B cell (primary cell): Measurements from ENCODE around the gene CCDC9B. TPM values are rescaled to one million over a fixed set of nuclear protein-coding genes. Genes with fewer than 3 reads are reported as not detected.

Experiments used
- ATAC-seq: fragments of 200-7000 bp; cut with Tn5 transposase; one replicate; pipeline ENCODE4 v1.10.0; 2021; ENCODE audit warnings: low read depth, mild to moderate bottlenecking, moderate number of reproducible peaks, moderate library complexity
- CTCF ChIA-PET: fragments of 350-600 bp; sonication (Branson Sonifier 250); formaldehyde crosslinking; loops from one replicate; lab custom pipeline; 2021; ENCODE audit warnings: antibody characterized with exemption, inconsistent platforms; lab: Charles Lee
- POLR2A ChIA-PET: fragments of 350-600 bp; sonication (Branson Sonifier 250); formaldehyde crosslinking; loops from one replicate; lab custom pipeline; 2021; ENCODE audit warnings: antibody characterized with exemption; lab: Charles Lee
- DNase-seq: peaks from one replicate; pipeline ENCODE4 v3.0.0; 2013
- H2AFZ ChIP-seq: 2 replicates; pipeline ENCODE4 v1.6.1; 2012; ENCODE audit warnings: mild to moderate bottlenecking, low read depth, low read length; ENCODE audit not compliant: insufficient read depth, poor library complexity, severe bottlenecking
- H3K27ac ChIP-seq, 2 donors: 1 replicate in 1 of 2; 2 replicates in 1 of 2; pipeline ENCODE4 v1.5.1; 2012 to 2013; ENCODE audit warnings: low read length in 2 of 2, mild to moderate bottlenecking in 2 of 2, moderate library complexity in 1 of 2
- H3K27me3 ChIP-seq, 4 experiments: fragments of 200-600 bp in 1 of 4; sonication (generic) in 1 of 4; replicated peaks in 1 of 4; 1 replicate in 2 of 4; 2 replicates in 2 of 4; pipeline versions ENCODE4 v1.6.1 to v1.7.0; 2013 to 2016; ENCODE audit warnings: low read length in 3 of 4, mild to moderate bottlenecking in 2 of 4, mixed read lengths in 1 of 4, moderate library complexity in 1 of 4; ENCODE audit not compliant: insufficient read depth in 4 of 4, control insufficient read depth in 3 of 4; ENCODE audit errors: control extremely low read depth in 1 of 4
- H3K36me3 ChIP-seq, 2 experiments: replicated peaks in 1 of 2; 1 replicate in 1 of 2; 2 replicates in 1 of 2; pipeline versions ENCODE4 v1.6.1 to v1.7.1; 2013; ENCODE audit warnings: low read length in 1 of 2; ENCODE audit not compliant: insufficient read depth in 2 of 2, control insufficient read depth in 1 of 2; ENCODE audit errors: control extremely low read depth in 1 of 2, extremely low read depth in 1 of 2
- H3K4me1 ChIP-seq, 2 donors: fragments of 200-600 bp in 1 of 2; sonication (generic) in 1 of 2; 1 replicate in 1 of 2; 2 replicates in 1 of 2; pipeline versions ENCODE4 v1.5.1 to v1.6.1; 2013 to 2017; ENCODE audit warnings: low read length in 2 of 2; ENCODE audit not compliant: control insufficient read depth in 2 of 2, insufficient read depth in 2 of 2
- H3K4me2 ChIP-seq: replicated peaks from 2 replicates; pipeline ENCODE3; 2012; ENCODE audit warnings: mild to moderate bottlenecking, low read depth, low read length; ENCODE audit not compliant: poor library complexity, severe bottlenecking
- H3K4me3 ChIP-seq, 5 experiments: fragments of 200-600 bp in 1 of 5; sonication (generic) in 1 of 5; 1 replicate in 3 of 5; 2 replicates in 2 of 5; pipeline versions ENCODE4 v1.5.1 to v1.7.0; 2011 to 2016; ENCODE audit warnings: low read length in 4 of 5, mild to moderate bottlenecking in 4 of 5, low read depth in 2 of 5, control low read depth in 1 of 5, moderate library complexity in 1 of 5; ENCODE audit not compliant: insufficient read depth in 1 of 5; ENCODE audit errors: control extremely low read depth in 1 of 5, extremely low read depth in 1 of 5
- H3K79me2 ChIP-seq: fragments of 200-600 bp; sonication (generic); one replicate; pipeline ENCODE4 v1.6.0; 2016; ENCODE audit warnings: low read length; ENCODE audit not compliant: control insufficient read depth, insufficient read depth
- H3K9ac ChIP-seq: fragments of 200-600 bp; sonication (generic); 2 replicates; pipeline ENCODE4 v1.6.1; 2017; ENCODE audit warnings: mild to moderate bottlenecking, low read length, moderate library complexity
- H3K9me3 ChIP-seq, 3 donors: one replicate each; pipeline versions ENCODE4 v1.6.1 to v1.7.1; 2013; ENCODE audit warnings: low read length in 2 of 3; ENCODE audit not compliant: control insufficient read depth in 2 of 3, insufficient read depth in 1 of 3; ENCODE audit errors: control extremely low read depth in 1 of 3
- H4K20me1 ChIP-seq: 2 replicates; pipeline ENCODE4 v1.6.0; 2012; ENCODE audit warnings: mild to moderate bottlenecking, low read length; ENCODE audit not compliant: insufficient read depth, control insufficient read depth, poor library complexity, severe bottlenecking
- H3K27ac Mint-ChIP-seq: one replicate; pipeline ENCODE4 v1.8.0; 2021; ENCODE audit warnings: mixed read lengths
- H3K27me3 Mint-ChIP-seq: one replicate; pipeline ENCODE4 v1.8.0; 2021; ENCODE audit warnings: mixed read lengths
- H3K4me1 Mint-ChIP-seq: one replicate; pipeline ENCODE4 v1.8.0; 2021; ENCODE audit warnings: mixed read lengths
- H3K4me3 Mint-ChIP-seq: one replicate; pipeline ENCODE4 v1.8.0; 2021; ENCODE audit warnings: mixed read lengths
- H3K9me3 Mint-ChIP-seq: one replicate; pipeline ENCODE4 v1.8.0; 2022; ENCODE audit warnings: mixed read lengths; ENCODE audit not compliant: insufficient read depth
- EZH2 ChIP-seq: IDR thresholded peaks from 2 replicates; pipeline ENCODE4 v1.6.1; 2012; ENCODE audit warnings: borderline replicate concordance, low read depth, mild to moderate bottlenecking, moderate library complexity, low read length; ENCODE audit not compliant: insufficient read depth, poor library complexity, severe bottlenecking
- WGBS: methylation state at CpG from one replicate; pipeline ENCODE4 v1.1.5; 2013; ENCODE audit warnings: missing lambda C conversion rate; ENCODE audit not compliant: insufficient coverage; 5-methylcytosine and 5-hydroxymethylcytosine counted together
- intact Hi-C: fragments of 100-400 bp; cut with micrococcal nuclease; formaldehyde crosslinking; loops from one replicate; pipeline ENCODE4 v1.10.0; 2022
- polyA plus RNA-seq: library from polyadenylated mRNA; depleted of rRNA; stranded (reverse); fragments of >200 nt; gene quantifications from 2 replicates; pipeline ENCODE4 v1.2.3, GENCODE V29; 2012
- total RNA-seq, 2 donors: library from RNA; stranded (reverse); fragments of 120-200 nt in 1 of 2; gene quantifications; 1 replicate in 1 of 2; 2 replicates in 1 of 2; pipeline versions ENCODE4 v1.2.3 to v1.2.4, GENCODE V29; 2013 to 2022
- TF ChIP-seq, protein P1 (sequence below): fragments of 200-600 bp; IDR thresholded peaks from one replicate; pipeline ENCODE4 v1.8.0; 2022; ENCODE audit warnings: antibody characterized with exemption, mild to moderate bottlenecking

The CCDC9B gene
- total and polyA plus RNA-seq, 2 donors (not counting 1 experiment from before 2014, with no cell fraction given), result 1.6 to 2.4 TPM

DNA sequence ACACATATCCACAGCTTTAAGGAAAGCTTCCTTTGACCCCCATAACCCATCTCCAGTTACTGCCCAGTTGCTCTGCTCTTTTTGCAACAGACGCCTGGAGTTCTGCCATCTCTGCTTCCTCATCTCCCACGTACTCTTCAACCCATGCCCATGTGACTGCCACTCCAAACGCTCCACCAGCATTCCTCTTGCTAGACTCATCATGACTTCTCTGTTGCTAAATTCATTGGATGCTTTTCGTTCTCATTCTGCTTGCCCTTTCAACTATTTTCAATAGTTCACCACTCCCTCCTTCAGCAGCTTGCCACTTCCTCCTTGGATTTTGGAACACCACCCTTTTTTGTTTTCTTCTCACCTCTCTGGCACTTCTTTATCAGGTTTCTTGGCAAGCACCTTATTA, 39.1 kb upstream of the CCDC9B start:
- H2AFZ ChIP-seq, result no peak overlapping the region
- H3K36me3 ChIP-seq, result no peaks in the 10 kb centered on the region
- 37% methylated on average over 4 of the region's 4 CpGs for WGBS
- H3K4me1 Mint-ChIP-seq, result peaks cover 12% of the 10 kb centered on the region
- no peaks in the 10 kb centered on the region for H4K20me1 ChIP-seq
- H3K4me3 Mint-ChIP-seq, result no peak overlapping the region
- no peak overlapping the region for H3K9ac ChIP-seq
- CTCF ChIA-PET, result interaction anchor here (0.5 to 1.5 kb wide), 3 partner anchors 11 to 42 kb away, joined by 3 to 5 read pairs (median 4); no protein-coding TSS in a partner anchor
- peaks cover 6 to 13% of the 10 kb centered on the region in 2 donors for H3K4me1 ChIP-seq
- intact Hi-C loops, result loop anchor here (5.0 kb wide), 1 partner anchor 902 kb away; no protein-coding TSS in a partner anchor
- H3K79me2 ChIP-seq, result peaks cover 11% of the 10 kb centered on the region
- TF ChIP-seq, protein P1, sequence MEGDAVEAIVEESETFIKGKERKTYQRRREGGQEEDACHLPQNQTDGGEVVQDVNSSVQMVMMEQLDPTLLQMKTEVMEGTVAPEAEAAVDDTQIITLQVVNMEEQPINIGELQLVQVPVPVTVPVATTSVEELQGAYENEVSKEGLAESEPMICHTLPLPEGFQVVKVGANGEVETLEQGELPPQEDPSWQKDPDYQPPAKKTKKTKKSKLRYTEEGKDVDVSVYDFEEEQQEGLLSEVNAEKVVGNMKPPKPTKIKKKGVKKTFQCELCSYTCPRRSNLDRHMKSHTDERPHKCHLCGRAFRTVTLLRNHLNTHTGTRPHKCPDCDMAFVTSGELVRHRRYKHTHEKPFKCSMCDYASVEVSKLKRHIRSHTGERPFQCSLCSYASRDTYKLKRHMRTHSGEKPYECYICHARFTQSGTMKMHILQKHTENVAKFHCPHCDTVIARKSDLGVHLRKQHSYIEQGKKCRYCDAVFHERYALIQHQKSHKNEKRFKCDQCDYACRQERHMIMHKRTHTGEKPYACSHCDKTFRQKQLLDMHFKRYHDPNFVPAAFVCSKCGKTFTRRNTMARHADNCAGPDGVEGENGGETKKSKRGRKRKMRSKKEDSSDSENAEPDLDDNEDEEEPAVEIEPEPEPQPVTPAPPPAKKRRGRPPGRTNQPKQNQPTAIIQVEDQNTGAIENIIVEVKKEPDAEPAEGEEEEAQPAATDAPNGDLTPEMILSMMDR, result no peak
- no peak for TF ChIP-seq EZH2
- no peak overlapping the region for H3K27ac ChIP-seq
- no peaks in the 10 kb centered on the region for H3K9me3 Mint-ChIP-seq
- no peak for ATAC-seq
- H3K4me2 ChIP-seq, result no peak overlapping the region
- no peak overlapping the region for H3K27ac Mint-ChIP-seq
- H3K27me3 Mint-ChIP-seq, result no peaks in the 10 kb centered on the region
- DNase-seq, result no peak
- POLR2A ChIA-PET, result no interaction called here
- no peaks in the 10 kb centered on the region for H3K9me3 ChIP-seq
- no peaks in the 10 kb centered on the region for H3K27me3 ChIP-seq
- H3K4me3 ChIP-seq, result no peak overlapping the region

DNA sequence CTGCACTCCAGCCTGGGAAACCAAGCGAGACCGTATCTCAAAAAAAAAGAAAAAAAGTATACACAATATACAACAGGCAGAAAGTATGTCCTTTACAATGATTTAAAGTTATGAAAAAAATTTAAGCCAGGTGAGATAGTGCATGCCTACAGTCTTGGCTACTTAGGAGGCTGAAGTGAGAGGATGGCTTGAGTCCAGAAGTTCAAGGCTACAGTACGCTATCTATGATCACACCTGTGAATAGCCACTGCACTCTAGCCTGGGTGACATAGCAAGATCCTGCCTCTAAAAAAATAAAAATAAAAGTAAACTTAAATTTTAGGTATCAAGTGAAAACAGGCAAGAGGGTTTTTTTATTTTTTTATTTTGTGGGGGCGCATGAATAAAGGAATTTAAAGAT, 38.6 kb upstream of the CCDC9B start:
- intact Hi-C loops, result no loop called here
- no peaks in the 10 kb centered on the region for H3K27me3 ChIP-seq
- Mint-ChIP-seq H3K27me3 (no peaks in the 10 kb centered on the region), H3K4me3 (no peak overlapping the region), H3K9me3 (no peaks in the 10 kb centered on the region), H3K27ac (no peak overlapping the region), H3K4me1 (peaks cover 12% of the 10 kb centered on the region)
- H3K4me2 ChIP-seq, result no peak overlapping the region
- WGBS, result no CpG with 5 or more reads among the region's 4 CpGs
- H3K79me2 ChIP-seq, result peaks cover 11% of the 10 kb centered on the region
- H3K9me3 ChIP-seq, result no peaks in the 10 kb centered on the region
- TF ChIP-seq, protein P1, result no peak
- no peak for TF ChIP-seq EZH2
- no peak overlapping the region for H3K27ac ChIP-seq
- H3K36me3 ChIP-seq, result no peaks in the 10 kb centered on the region
- no peak overlapping the region for H2AFZ ChIP-seq
- POLR2A ChIA-PET, result no interaction called here
- H3K9ac ChIP-seq, result no peak overlapping the region
- H3K4me3 ChIP-seq, result no peak overlapping the region
- H3K4me1 ChIP-seq, result peaks cover 6 to 13% of the 10 kb centered on the region in 2 donors
- DNase-seq (no peak), ATAC-seq (no peak)
- H4K20me1 ChIP-seq, result no peaks in the 10 kb centered on the region
- CTCF ChIA-PET, result interaction anchor here (0.5 to 1.5 kb wide), 3 partner anchors 11 to 42 kb away, joined by 3 to 5 read pairs (median 4); no protein-coding TSS in a partner anchor
